H1 (cell line): ENCODE data around the gene PTPRT. TPM values are rescaled to one million over a fixed set of nuclear protein-coding genes. Genes with fewer than 3 reads are reported as not detected.

Experiments used
- CTCF ChIA-PET: fragments of 300-600 bp; sonication (Branson Sonifier 250); formaldehyde crosslinking; loops from one replicate; lab custom pipeline; 2021; ENCODE audit not compliant: partially characterized antibody; lab: Charles Lee
- POLR2A ChIA-PET: fragments of 300-600 bp; sonication (Branson Sonifier 250); formaldehyde crosslinking; loops from one replicate; lab custom pipeline; 2021; ENCODE audit warnings: inconsistent platforms; ENCODE audit not compliant: partially characterized antibody; lab: Charles Lee
- DNase-seq, 2 experiments: peaks; one replicate each; pipeline versions ENCODE4 v3.0.0 to v3.0.0-alpha.2; 2010 to 2022; ENCODE audit warnings: low spot score in 2 of 2, low read depth in 1 of 2, mixed read lengths in 1 of 2
- FAIRE-seq: peaks from 2 replicates; lab custom pipeline; 2011; peaks lifted over from hg19 to GRCh38; lab: Jason Lieb, UNC
- H2AFZ ChIP-seq: 2 replicates; pipeline ENCODE4 v1.8.1; 2012; ENCODE audit warnings: low read length, inconsistent platforms
- H2AK5ac ChIP-seq: 2 replicates; pipeline ENCODE4 v1.6.1; 2013; ENCODE audit warnings: low read depth, low read length
- H2BK120ac ChIP-seq: replicated peaks from 2 replicates; pipeline ENCODE3; 2013; ENCODE audit warnings: low read depth, low read length, inconsistent platforms
- H2BK12ac ChIP-seq: 2 replicates; pipeline ENCODE4 v1.6.1; 2013; ENCODE audit warnings: low read depth, low read length
- H2BK15ac ChIP-seq: 2 replicates; pipeline ENCODE4 v1.6.1; 2013; ENCODE audit warnings: low read length
- H2BK20ac ChIP-seq: 2 replicates; pipeline ENCODE4 v1.6.1; 2013; ENCODE audit warnings: low read length
- H2BK5ac ChIP-seq: 2 replicates; pipeline ENCODE4 v1.6.1; 2013; ENCODE audit warnings: low read depth, low read length
- H3K14ac ChIP-seq: 2 replicates; pipeline ENCODE4 v1.6.1; 2013; ENCODE audit warnings: inconsistent platforms; ENCODE audit not compliant: insufficient read length
- H3K18ac ChIP-seq: 2 replicates; pipeline ENCODE4 v1.6.1; 2013; ENCODE audit warnings: low read length; ENCODE audit errors: extremely low read depth
- H3K23ac ChIP-seq: 2 replicates; pipeline ENCODE4 v1.6.1; 2013; ENCODE audit warnings: inconsistent platforms; ENCODE audit not compliant: insufficient read length
- H3K23me2 ChIP-seq: 2 replicates; pipeline ENCODE4 v1.6.1; 2013; ENCODE audit warnings: low read depth, low read length
- H3K27ac ChIP-seq: 2 replicates; pipeline ENCODE4 v1.6.1; 2011; ENCODE audit warnings: low read depth, low read length, inconsistent platforms
- H3K27me3 ChIP-seq, 4 experiments: replicated peaks in 1 of 4; 1 replicate in 1 of 4; 2 replicates in 3 of 4; pipeline versions ENCODE4 v1.6.1 to v1.8.1; 2011 to 2013; ENCODE audit warnings: low read length in 3 of 4, mild to moderate bottlenecking in 3 of 4, inconsistent platforms in 2 of 4, mixed read lengths in 2 of 4, moderate library complexity in 1 of 4; ENCODE audit not compliant: control insufficient read depth in 3 of 4, insufficient read depth in 3 of 4; ENCODE audit errors: extremely low read depth in 1 of 4
- H3K36me3 ChIP-seq, 4 experiments: 2 replicates each; pipeline versions ENCODE4 v1.6.1 to v1.8.1; 2011 to 2013; ENCODE audit warnings: mild to moderate bottlenecking in 4 of 4, low read length in 3 of 4, moderate library complexity in 2 of 4, control low read depth in 1 of 4, inconsistent platforms in 1 of 4; ENCODE audit not compliant: insufficient read depth in 4 of 4, control insufficient read depth in 2 of 4
- H3K4ac ChIP-seq: replicated peaks from 2 replicates; pipeline ENCODE3; 2013; ENCODE audit warnings: low read length, low read depth, mixed read lengths, inconsistent platforms; ENCODE audit not compliant: insufficient read length
- H3K4me1 ChIP-seq, 4 experiments: replicated peaks in 1 of 4; 1 replicate in 1 of 4; 2 replicates in 3 of 4; pipeline versions ENCODE4 v1.6.1 to v1.8.1; 2011 to 2013; ENCODE audit warnings: low read length in 3 of 4, inconsistent platforms in 2 of 4, mixed read lengths in 1 of 4; ENCODE audit not compliant: insufficient read depth in 4 of 4, control insufficient read depth in 3 of 4
- H3K4me2 ChIP-seq, 2 experiments: 2 replicates each; pipeline versions ENCODE4 v1.6.1 to v1.8.1; 2011 to 2013; ENCODE audit warnings: low read depth in 2 of 2, low read length in 2 of 2, control low read depth in 1 of 2, inconsistent platforms in 1 of 2, mild to moderate bottlenecking in 1 of 2; ENCODE audit not compliant: insufficient read depth in 1 of 2
- H3K4me3 ChIP-seq, 4 experiments: fragments of 200-600, 300-600 bp in 1 of 4; sonication (generic), shearing (Covaris generic), sonication (Bioruptor Twin) in 1 of 4; 2 replicates each; pipeline versions ENCODE4 v1.5.1 to v1.8.1; 2011 to 2016; ENCODE audit warnings: low read length in 4 of 4, low read depth in 3 of 4, control low read depth in 2 of 4, inconsistent platforms in 2 of 4, mild to moderate bottlenecking in 2 of 4, mixed read lengths in 1 of 4, moderate library complexity in 1 of 4; ENCODE audit not compliant: insufficient read depth in 2 of 4; ENCODE audit errors: extremely low read depth in 1 of 4
- H3K56ac ChIP-seq: replicated peaks from 2 replicates; pipeline ENCODE3; 2013; ENCODE audit warnings: low read depth, mild to moderate bottlenecking, mixed read lengths, low read length, inconsistent platforms; ENCODE audit not compliant: insufficient read length
- H3K79me1 ChIP-seq: 2 replicates; pipeline ENCODE4 v1.6.1; 2013; ENCODE audit warnings: low read depth, low read length, control low read depth
- H3K79me2 ChIP-seq, 2 experiments: 2 replicates each; pipeline versions ENCODE4 v1.6.1 to v1.8.1; 2012 to 2013; ENCODE audit warnings: low read length in 2 of 2, mild to moderate bottlenecking in 2 of 2, inconsistent platforms in 1 of 2; ENCODE audit not compliant: insufficient read depth in 2 of 2, control insufficient read depth in 1 of 2
- H3K9ac ChIP-seq, 4 experiments: replicated peaks in 1 of 4; 1 replicate in 1 of 4; 2 replicates in 3 of 4; pipeline versions ENCODE4 v1.6.1 to v1.8.1; 2011 to 2013; ENCODE audit warnings: low read depth in 3 of 4, low read length in 3 of 4, control low read depth in 2 of 4, mild to moderate bottlenecking in 2 of 4, moderate library complexity in 2 of 4, inconsistent platforms in 1 of 4; ENCODE audit errors: extremely low read depth in 1 of 4
- H3K9me3 ChIP-seq, 2 experiments: 2 replicates each; pipeline versions ENCODE4 v1.6.1 to v1.8.1; 2012 to 2013; ENCODE audit warnings: mild to moderate bottlenecking in 2 of 2, moderate library complexity in 2 of 2, control low read depth in 1 of 2, inconsistent platforms in 1 of 2, low read depth in 1 of 2, low read length in 1 of 2, mixed read lengths in 1 of 2; ENCODE audit not compliant: insufficient read depth in 2 of 2
- H4K20me1 ChIP-seq, 2 experiments: replicated peaks in 1 of 2; 2 replicates each; pipeline versions ENCODE3 to v1.8.1; 2011 to 2013; ENCODE audit warnings: inconsistent platforms in 2 of 2, low read length in 2 of 2, mild to moderate bottlenecking in 1 of 2; ENCODE audit not compliant: insufficient read depth in 2 of 2, control insufficient read depth in 1 of 2
- H4K5ac ChIP-seq: 2 replicates; pipeline ENCODE4 v1.6.1; 2013; ENCODE audit warnings: low read length, low read depth, mixed read lengths, inconsistent platforms; ENCODE audit not compliant: insufficient read length
- H4K8ac ChIP-seq: 2 replicates; pipeline ENCODE4 v1.8.0; 2013; ENCODE audit warnings: mild to moderate bottlenecking, moderate library complexity, low read length, inconsistent platforms; ENCODE audit not compliant: insufficient read depth; ENCODE audit errors: extremely low read depth
- H4K91ac ChIP-seq: replicated peaks from 2 replicates; pipeline ENCODE3; 2013; ENCODE audit warnings: low read length, mixed read lengths, inconsistent platforms; ENCODE audit not compliant: insufficient read length
- GABPA ChIP-seq: IDR thresholded peaks from 2 replicates; pipeline ENCODE4 v1.6.1; 2011; ENCODE audit warnings: mild to moderate bottlenecking, low read length, moderate library complexity, borderline replicate concordance; ENCODE audit not compliant: insufficient read depth
- WGBS, 2 experiments: shearing (Covaris generic) in 1 of 2; methylation state at CpG; one replicate each; pipeline versions ENCODE4 v1.1.6 to v1.1.7; 2013 to 2015; ENCODE audit warnings: low lambda C conversion rate in 2 of 2, mixed read lengths in 2 of 2, inconsistent platforms in 1 of 2, low coverage in 1 of 2, missing lambda C conversion rate in 1 of 2; ENCODE audit not compliant: insufficient replicate concordance in 2 of 2, insufficient coverage in 1 of 2, insufficient read length in 1 of 2; ENCODE audit errors: extremely low coverage in 1 of 2, missing lambda C conversion rate in 1 of 2; 5-methylcytosine and 5-hydroxymethylcytosine counted together
- polyA plus RNA-seq, 7 experiments: library from polyadenylated mRNA; depleted of rRNA in 3 of 7; stranded (reverse) in 5 of 7; unstranded in 2 of 7; fragments of >200 nt in 5 of 7; fragments of 200-250 nt in 2 of 7; gene quantifications; 1 replicate in 5 of 7; 2 replicates in 1 of 7; 4 replicates in 1 of 7; pipeline versions ENCODE4 v1.2.1 to v1.2.3, GENCODE V29; 2011 to 2013; ENCODE audit warnings: missing spikeins in 2 of 7, mixed read lengths in 2 of 7
- total RNA-seq: library from RNA; stranded (reverse); fragmentation: NEBNext Ultra II Directional; extraction: Animal tissue kit (Norgen Biotek cat#: 25700); gene quantifications from 2 replicates; pipeline ENCODE4 v1.2.1, GENCODE V29; 2021

Gene PTPRT
- total and polyA plus RNA-seq, 2 of the 8 experiments (the other 6 are each of a cell fraction or from before 2014, with no cell fraction given) = 0.33 to 1.8 TPM

GRCh38 chr20:42051921-42052320 is 1137.8 kb downstream of the PTPRT start:
- Histone ChIP-seq H4K8ac (peak overlapping the region; percentile 35; the same call in 1 of the 2 replicates), H2AFZ (no peak overlapping the region), H3K4me3 (no peak overlapping the region), H3K14ac (no peak overlapping the region), H4K20me1 (no peaks in the 10 kb centered on the region), H2BK120ac (no peak overlapping the region), H3K4me1 (no peaks in the 10 kb centered on the region), H3K18ac (no peak overlapping the region), H2BK15ac (no peak overlapping the region), H4K91ac (no peak overlapping the region), H3K36me3 (no peaks in the 10 kb centered on the region), H3K56ac (no peak overlapping the region), H2BK20ac (no peak overlapping the region), H3K9ac (no peak overlapping the region), H2BK5ac (no peak overlapping the region), H3K4me2 (no peak overlapping the region), H3K4ac (no peak overlapping the region), H3K79me2 (no peaks in the 10 kb centered on the region), H3K79me1 (no peaks in the 10 kb centered on the region), H2AK5ac (no peak overlapping the region), H4K5ac (no peak overlapping the region), H2BK12ac (no peak overlapping the region), H3K23ac (no peak overlapping the region), H3K27me3 (no peaks in the 10 kb centered on the region), H3K23me2 (no peaks in the 10 kb centered on the region), H3K27ac (no peak overlapping the region), H3K9me3 (no peaks in the 10 kb centered on the region)
- WGBS, 2 experiments = 93% methylated on average over 5 of the region's 5 CpGs; no CpG with 5 or more reads in 1 of the 2 experiments
- no peak for DNase-seq
- POLR2A ChIA-PET = no interaction called here
- no peak for FAIRE-seq
- CTCF ChIA-PET = interaction anchor here (0.7 to 2.9 kb wide), 4 partner anchors 8 to 315 kb away, joined by 3 to 10 read pairs (median 6); no protein-coding TSS in a partner anchor
- no peak for TF ChIP-seq GABPA
